ENCODE results near the gene CCNY.

CCNY gene

GRCh38 chr10:35458500-35459448, 122.5 kb downstream of the CCNY start:
- DNase-seq = no peak

- no peak for DNase-seq
These were observed 123.1 kb downstream of the CCNY start for GRCh38 chr10:35459449-35459847.

- DNase-seq = no peak
These were observed 124.6 kb downstream of the CCNY start for GRCh38 chr10:35460852-35461460.

- DNase-seq = no peak
These were observed 126.2 kb downstream of the CCNY start for GRCh38 chr10:35462491-35462934.

- no peak for DNase-seq
These were observed 127.0 kb downstream of the CCNY start for GRCh38 chr10:35463105-35463867.

GRCh38 chr10:35463878-35464277, 127.6 kb downstream of the CCNY start:
- DNase-seq = no peak

GRCh38 chr10:35464825-35465456, 128.6 kb downstream of the CCNY start:
- DNase-seq = no peak

GRCh38 chr10:35465673-35466072, 129.4 kb downstream of the CCNY start:
- no peak for DNase-seq

- DNase-seq = no peak
These were observed 129.9 kb downstream of the CCNY start for GRCh38 chr10:35466170-35466569.

- no peak for DNase-seq
These were observed 130.4 kb downstream of the CCNY start for GRCh38 chr10:35466661-35467060.

- DNase-seq = no peak
These were observed 130.9 kb downstream of the CCNY start for GRCh38 chr10:35467186-35467585.

- no peak for DNase-seq
These were observed 134.1 kb downstream of the CCNY start for GRCh38 chr10:35470248-35470924.

- DNase-seq = no peak
These were observed 134.6 kb downstream of the CCNY start for GRCh38 chr10:35470925-35471315.

- DNase-seq = no peak
These were observed 135.1 kb downstream of the CCNY start for GRCh38 chr10:35471435-35471834.

- no peak for DNase-seq
These were observed 143.8 kb downstream of the CCNY start for GRCh38 chr10:35480142-35480541.

GRCh38 chr10:35481413-35481812, 145.1 kb downstream of the CCNY start:
- DNase-seq = no peak

- DNase-seq = no peak
These were observed 150.1 kb downstream of the CCNY start for GRCh38 chr10:35486297-35486990.

GRCh38 chr10:35487336-35488034, 151.2 kb downstream of the CCNY start:
- DNase-seq = no peak

- no peak for DNase-seq
These were observed 151.9 kb downstream of the CCNY start for GRCh38 chr10:35488228-35488627.

- no peak for DNase-seq
These were observed 156.3 kb downstream of the CCNY start for GRCh38 chr10:35492386-35493195.
